Keratinocyte (primary cell): ENCODE measurements around the gene AP3S1. TPM values are rescaled to one million over a fixed set of nuclear protein-coding genes. Genes with fewer than 3 reads are reported as not detected.

Source experiments
- DNase-seq: peaks from one replicate; pipeline ENCODE4 v3.0.0-alpha.2; 2011; ENCODE audit warnings: low read depth, missing footprints, low spot score
- FAIRE-seq: peaks from 2 replicates; lab custom pipeline; 2011; peaks lifted over from hg19 to GRCh38; lab: Jason Lieb, UNC
- H2AFZ ChIP-seq: 2 replicates; pipeline ENCODE4 v1.6.0; 2012; ENCODE audit warnings: low read length, control low read depth, inconsistent platforms; ENCODE audit not compliant: control insufficient read depth
- H3K27ac ChIP-seq: 2 replicates; pipeline ENCODE4 v1.5.1; 2011; ENCODE audit warnings: low read length; ENCODE audit not compliant: control insufficient read depth, insufficient read depth
- H3K27me3 ChIP-seq: 3 replicates; pipeline ENCODE4 v1.6.0; 2011; ENCODE audit warnings: low read length; ENCODE audit not compliant: control insufficient read depth, insufficient read depth; ENCODE audit errors: extremely low read depth
- H3K36me3 ChIP-seq, 2 experiments: 2 replicates in 1 of 2; 3 replicates in 1 of 2; pipeline ENCODE4 v1.5.1; 2011; ENCODE audit warnings: low read length in 2 of 2, mild to moderate bottlenecking in 1 of 2; ENCODE audit not compliant: control insufficient read depth in 2 of 2, insufficient read depth in 2 of 2; ENCODE audit errors: extremely low read depth in 1 of 2
- H3K4me1 ChIP-seq: 3 replicates; pipeline ENCODE4 v1.5.1; 2011; ENCODE audit warnings: low read length; ENCODE audit not compliant: control insufficient read depth, insufficient read depth; ENCODE audit errors: extremely low read depth
- H3K4me2 ChIP-seq: 3 replicates; pipeline ENCODE4 v1.6.0; 2011; ENCODE audit warnings: low read depth, low read length; ENCODE audit not compliant: control insufficient read depth, insufficient read depth; ENCODE audit errors: extremely low read depth
- H3K4me3 ChIP-seq, 3 experiments: fragments of 200-600 bp in 1 of 3; sonication (generic) in 1 of 3; 2 replicates in 2 of 3; 3 replicates in 1 of 3; pipeline ENCODE4 v1.5.1; 2011 to 2016; ENCODE audit warnings: low read length in 3 of 3, mild to moderate bottlenecking in 3 of 3, control low read depth in 2 of 3, inconsistent platforms in 1 of 3, low read depth in 1 of 3, mixed read lengths in 1 of 3, mixed run types in 1 of 3, moderate library complexity in 1 of 3; ENCODE audit not compliant: control insufficient read depth in 2 of 3, insufficient read depth in 2 of 3; ENCODE audit errors: extremely low read depth in 1 of 3
- H3K79me2 ChIP-seq: 2 replicates; pipeline ENCODE4 v1.6.0; 2012; ENCODE audit warnings: low read length; ENCODE audit not compliant: control insufficient read depth, insufficient read depth
- H3K9ac ChIP-seq: 3 replicates; pipeline ENCODE4 v1.6.0; 2011; ENCODE audit warnings: low read length; ENCODE audit not compliant: control insufficient read depth, insufficient read depth; ENCODE audit errors: extremely low read depth
- H3K9me1 ChIP-seq: 3 replicates; pipeline ENCODE4 v1.6.0; 2011; ENCODE audit warnings: low read length; ENCODE audit not compliant: control insufficient read depth, insufficient read depth; ENCODE audit errors: extremely low read depth
- H3K9me3 ChIP-seq: 2 replicates; pipeline ENCODE4 v1.5.1; 2012; ENCODE audit warnings: low read depth, low read length; ENCODE audit not compliant: control insufficient read depth
- H4K20me1 ChIP-seq: 3 replicates; pipeline ENCODE4 v1.6.0; 2011; ENCODE audit warnings: low read length; ENCODE audit not compliant: control insufficient read depth, insufficient read depth; ENCODE audit errors: extremely low read depth
- EZH2 ChIP-seq: IDR thresholded peaks from one replicate; pipeline ENCODE4 v1.6.1; 2012; ENCODE audit warnings: inconsistent platforms, mild to moderate bottlenecking, low read length, moderate library complexity
- dilution Hi-C: fragments of 300-500 bp; cut with MboI; formaldehyde crosslinking; loops from one replicate; pipeline ENCODE4 v1.7.0; 2020; ENCODE audit warnings: low sequenced_read_pairs; ENCODE audit not compliant: extremely low pct_ligation_motif_present
- polyA plus RNA-seq, 5 experiments: library from polyadenylated mRNA; depleted of rRNA in 3 of 5; stranded (reverse) in 3 of 5; stranded (forward) in 1 of 5; unstranded in 1 of 5; fragments of >200 nt; gene quantifications; 1 replicate in 1 of 5; 2 replicates in 3 of 5; 3 replicates in 1 of 5; pipeline versions ENCODE4 v1.2.1 to v1.2.3, GENCODE V29; 2011 to 2012; ENCODE audit warnings: missing spikeins in 2 of 5, low read depth in 1 of 5, low replicate concordance in 1 of 5
- TF ChIP-seq, protein P1 (sequence below), 3 experiments: IDR thresholded peaks in 1 of 3; conservative IDR thresholded peaks in 1 of 3; optimal IDR thresholded peaks in 1 of 3; 2 replicates in 2 of 3; 3 replicates in 1 of 3; pipeline versions ENCODE3 to v1.5.1; 2011; ENCODE audit warnings: low read length in 3 of 3, mild to moderate bottlenecking in 3 of 3, moderate library complexity in 2 of 3, control low read depth in 1 of 3, inconsistent platforms in 1 of 3; ENCODE audit not compliant: insufficient read depth in 2 of 3; ENCODE audit errors: extremely low read depth in 1 of 3

Gene AP3S1
- polyA plus RNA-seq, 1 donor (not counting 4 experiments of a cell fraction or from before 2014, with no cell fraction given), result 153 TPM

DNA sequence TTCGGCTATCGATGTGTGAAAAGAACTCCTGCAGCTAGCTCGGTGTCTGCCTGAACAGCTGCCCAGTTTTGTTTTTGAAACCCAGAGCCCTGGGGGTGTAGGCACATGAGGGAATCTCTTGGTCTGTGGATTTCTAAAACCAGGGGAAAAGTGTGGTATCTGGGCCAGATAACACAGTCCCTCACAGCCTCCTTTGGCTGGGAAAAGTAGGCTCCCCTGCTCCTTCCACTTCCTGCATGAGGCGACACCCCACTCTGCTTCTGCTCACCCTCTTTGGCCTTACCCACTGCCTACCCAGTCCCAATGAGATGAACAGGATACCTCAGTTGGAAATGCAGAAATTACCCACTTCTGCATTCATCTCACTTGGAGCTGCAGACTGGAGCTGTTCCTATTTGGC, 15.8 kb upstream of the AP3S1 start:
- Histone ChIP-seq H4K20me1 (no peaks in the 10 kb centered on the region), H3K4me2 (no peak overlapping the region), H3K9me3 (peaks cover 2% of the 10 kb centered on the region), H3K9ac (no peak overlapping the region), H3K9me1 (no peaks in the 10 kb centered on the region), H3K36me3 (peaks cover 2 to 6% of the 10 kb centered on the region in 2 experiments), H3K27me3 (no peaks in the 10 kb centered on the region), H3K4me1 (no peaks in the 10 kb centered on the region), H3K27ac (no peak overlapping the region), H3K4me3 (no peak overlapping the region), H3K79me2 (no peaks in the 10 kb centered on the region), H2AFZ (no peak overlapping the region)
- dilution Hi-C loops, result no loop called here
- TF ChIP-seq, protein P1, sequence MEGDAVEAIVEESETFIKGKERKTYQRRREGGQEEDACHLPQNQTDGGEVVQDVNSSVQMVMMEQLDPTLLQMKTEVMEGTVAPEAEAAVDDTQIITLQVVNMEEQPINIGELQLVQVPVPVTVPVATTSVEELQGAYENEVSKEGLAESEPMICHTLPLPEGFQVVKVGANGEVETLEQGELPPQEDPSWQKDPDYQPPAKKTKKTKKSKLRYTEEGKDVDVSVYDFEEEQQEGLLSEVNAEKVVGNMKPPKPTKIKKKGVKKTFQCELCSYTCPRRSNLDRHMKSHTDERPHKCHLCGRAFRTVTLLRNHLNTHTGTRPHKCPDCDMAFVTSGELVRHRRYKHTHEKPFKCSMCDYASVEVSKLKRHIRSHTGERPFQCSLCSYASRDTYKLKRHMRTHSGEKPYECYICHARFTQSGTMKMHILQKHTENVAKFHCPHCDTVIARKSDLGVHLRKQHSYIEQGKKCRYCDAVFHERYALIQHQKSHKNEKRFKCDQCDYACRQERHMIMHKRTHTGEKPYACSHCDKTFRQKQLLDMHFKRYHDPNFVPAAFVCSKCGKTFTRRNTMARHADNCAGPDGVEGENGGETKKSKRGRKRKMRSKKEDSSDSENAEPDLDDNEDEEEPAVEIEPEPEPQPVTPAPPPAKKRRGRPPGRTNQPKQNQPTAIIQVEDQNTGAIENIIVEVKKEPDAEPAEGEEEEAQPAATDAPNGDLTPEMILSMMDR (optimal IDR thresholded peaks at IDR 0.05 in 1 of 3, IDR thresholded peaks at IDR 0.05 in 1 of 3, conservative IDR thresholded peaks at IDR 0.05 in 1 of 3; ENCODE audit: extremely low read depth in 1 of 3, insufficient read depth in 2 of 3, low read length in 3 of 3), result no peak
- no peak for TF ChIP-seq EZH2
- FAIRE-seq (no peak), DNase-seq (no peak)

DNA sequence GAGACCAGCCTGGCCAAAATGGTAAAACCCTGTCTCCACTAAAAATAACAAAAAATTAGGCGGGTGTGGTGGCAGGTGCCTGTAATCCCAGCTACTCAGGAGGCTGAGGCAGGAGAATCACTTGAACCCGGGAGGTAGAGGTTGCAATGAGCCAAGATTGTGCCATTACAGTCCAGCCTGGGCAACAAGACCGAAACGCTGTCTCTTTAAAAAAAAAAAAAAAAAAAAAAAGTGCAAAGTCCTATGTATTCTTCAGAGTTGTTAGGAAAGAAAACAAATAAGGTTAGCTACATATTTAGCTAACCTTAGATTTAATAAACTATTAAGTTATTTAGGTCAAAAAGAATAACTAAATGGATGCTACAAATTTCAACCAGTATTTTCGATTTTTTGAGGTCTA, 11.8 kb upstream of the AP3S1 start:
- no peaks in the 10 kb centered on the region for H3K9me1 ChIP-seq
- H3K4me1 ChIP-seq, result no peaks in the 10 kb centered on the region
- H3K9me3 ChIP-seq, result peaks cover 2% of the 10 kb centered on the region
- no peak overlapping the region for H3K4me3 ChIP-seq
- TF ChIP-seq, protein P1 (optimal IDR thresholded peaks at IDR 0.05 in 1 of 3, IDR thresholded peaks at IDR 0.05 in 1 of 3, conservative IDR thresholded peaks at IDR 0.05 in 1 of 3; ENCODE audit: extremely low read depth in 1 of 3, insufficient read depth in 2 of 3, low read length in 3 of 3), result no peak
- no peak for TF ChIP-seq EZH2
- FAIRE-seq (no peak), DNase-seq (no peak)
- no peaks in the 10 kb centered on the region for H4K20me1 ChIP-seq
- no peak overlapping the region for H3K9ac ChIP-seq
- H3K27me3 ChIP-seq, result no peaks in the 10 kb centered on the region
- dilution Hi-C loops, result no loop called here
- no peaks in the 10 kb centered on the region for H3K79me2 ChIP-seq
- no peak overlapping the region for H3K4me2 ChIP-seq
- H3K27ac ChIP-seq, result no peak overlapping the region
- no peak overlapping the region for H2AFZ ChIP-seq
- H3K36me3 ChIP-seq, result peaks cover 3 to 12% of the 10 kb centered on the region in 2 experiments
